SK-N-SH (cell line): ENCODE results near the gene CALCA.

Experiments used
- RAD21 ChIP-seq: IDR thresholded peaks from 2 replicates; pipeline ENCODE4 v1.6.1; 2012; ENCODE audit warnings: mild to moderate bottlenecking, low read length
- SIN3A ChIP-seq: IDR thresholded peaks from 2 replicates; pipeline ENCODE4 v1.6.1; 2012; ENCODE audit warnings: low read depth, mild to moderate bottlenecking, low read length, moderate library complexity, borderline replicate concordance
- TF ChIP-seq, protein P1 (sequence below): fragments of 200-600 bp; sonication (generic); IDR thresholded peaks from 2 replicates; pipeline ENCODE4 v1.6.1; 2017; ENCODE audit warnings: antibody characterized with exemption, mild to moderate bottlenecking, moderate library complexity
- TF ChIP-seq, protein P2 (sequence below): IDR thresholded peaks from 2 replicates; pipeline ENCODE4 v1.4.0; 2012; ENCODE audit warnings: low read depth, borderline replicate concordance
- TF ChIP-seq, protein P3 (sequence below): fragments of 150-350 bp; IDR thresholded peaks from 2 replicates; pipeline ENCODE4 v1.6.1; 2016; ENCODE audit warnings: mild to moderate bottlenecking, low read depth, low read length

DNA sequence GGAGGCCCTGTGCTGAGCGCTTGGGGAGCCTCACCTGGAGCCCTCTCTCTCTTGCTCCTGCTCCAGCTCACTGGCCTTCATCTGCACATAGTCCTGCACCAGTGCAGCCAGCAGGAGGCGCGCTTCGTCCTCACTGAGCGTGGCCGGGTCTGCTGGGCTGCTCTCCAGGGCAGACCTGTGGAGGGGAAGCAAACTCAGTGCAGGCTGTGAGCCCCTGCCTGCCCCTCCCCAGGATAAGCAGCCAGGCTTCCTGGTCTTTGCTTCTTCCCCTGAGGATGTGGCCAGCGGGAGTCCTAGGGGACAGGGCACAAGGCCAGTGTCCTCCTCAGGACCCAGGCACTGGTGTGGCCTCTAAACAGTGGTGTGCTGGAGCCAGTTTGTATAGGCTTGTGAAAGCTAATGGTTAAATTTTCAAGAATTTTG is 2.2 kb downstream of the CALCA start:
- TF ChIP-seq, protein P1, sequence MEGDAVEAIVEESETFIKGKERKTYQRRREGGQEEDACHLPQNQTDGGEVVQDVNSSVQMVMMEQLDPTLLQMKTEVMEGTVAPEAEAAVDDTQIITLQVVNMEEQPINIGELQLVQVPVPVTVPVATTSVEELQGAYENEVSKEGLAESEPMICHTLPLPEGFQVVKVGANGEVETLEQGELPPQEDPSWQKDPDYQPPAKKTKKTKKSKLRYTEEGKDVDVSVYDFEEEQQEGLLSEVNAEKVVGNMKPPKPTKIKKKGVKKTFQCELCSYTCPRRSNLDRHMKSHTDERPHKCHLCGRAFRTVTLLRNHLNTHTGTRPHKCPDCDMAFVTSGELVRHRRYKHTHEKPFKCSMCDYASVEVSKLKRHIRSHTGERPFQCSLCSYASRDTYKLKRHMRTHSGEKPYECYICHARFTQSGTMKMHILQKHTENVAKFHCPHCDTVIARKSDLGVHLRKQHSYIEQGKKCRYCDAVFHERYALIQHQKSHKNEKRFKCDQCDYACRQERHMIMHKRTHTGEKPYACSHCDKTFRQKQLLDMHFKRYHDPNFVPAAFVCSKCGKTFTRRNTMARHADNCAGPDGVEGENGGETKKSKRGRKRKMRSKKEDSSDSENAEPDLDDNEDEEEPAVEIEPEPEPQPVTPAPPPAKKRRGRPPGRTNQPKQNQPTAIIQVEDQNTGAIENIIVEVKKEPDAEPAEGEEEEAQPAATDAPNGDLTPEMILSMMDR = peak; percentile 58
- TF ChIP-seq, protein P2, sequence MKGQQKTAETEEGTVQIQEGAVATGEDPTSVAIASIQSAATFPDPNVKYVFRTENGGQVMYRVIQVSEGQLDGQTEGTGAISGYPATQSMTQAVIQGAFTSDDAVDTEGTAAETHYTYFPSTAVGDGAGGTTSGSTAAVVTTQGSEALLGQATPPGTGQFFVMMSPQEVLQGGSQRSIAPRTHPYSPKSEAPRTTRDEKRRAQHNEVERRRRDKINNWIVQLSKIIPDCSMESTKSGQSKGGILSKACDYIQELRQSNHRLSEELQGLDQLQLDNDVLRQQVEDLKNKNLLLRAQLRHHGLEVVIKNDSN = no peak
- TF ChIP-seq, protein P3, sequence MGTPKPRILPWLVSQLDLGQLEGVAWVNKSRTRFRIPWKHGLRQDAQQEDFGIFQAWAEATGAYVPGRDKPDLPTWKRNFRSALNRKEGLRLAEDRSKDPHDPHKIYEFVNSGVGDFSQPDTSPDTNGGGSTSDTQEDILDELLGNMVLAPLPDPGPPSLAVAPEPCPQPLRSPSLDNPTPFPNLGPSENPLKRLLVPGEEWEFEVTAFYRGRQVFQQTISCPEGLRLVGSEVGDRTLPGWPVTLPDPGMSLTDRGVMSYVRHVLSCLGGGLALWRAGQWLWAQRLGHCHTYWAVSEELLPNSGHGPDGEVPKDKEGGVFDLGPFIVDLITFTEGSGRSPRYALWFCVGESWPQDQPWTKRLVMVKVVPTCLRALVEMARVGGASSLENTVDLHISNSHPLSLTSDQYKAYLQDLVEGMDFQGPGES = no peak
- TF ChIP-seq SIN3A (no peak), RAD21 (peak; percentile 64)
